HG03103 (cell line): ENCODE measurements around the gene TNS1.

Experiments used
- ATAC-seq: cut with Tn5 transposase; IDR thresholded peaks from one replicate; pipeline ENCODE4 v1.9.1; 2021; ENCODE audit warnings: low read depth; ENCODE audit not compliant: unreplicated experiment

Gene TNS1

DNA sequence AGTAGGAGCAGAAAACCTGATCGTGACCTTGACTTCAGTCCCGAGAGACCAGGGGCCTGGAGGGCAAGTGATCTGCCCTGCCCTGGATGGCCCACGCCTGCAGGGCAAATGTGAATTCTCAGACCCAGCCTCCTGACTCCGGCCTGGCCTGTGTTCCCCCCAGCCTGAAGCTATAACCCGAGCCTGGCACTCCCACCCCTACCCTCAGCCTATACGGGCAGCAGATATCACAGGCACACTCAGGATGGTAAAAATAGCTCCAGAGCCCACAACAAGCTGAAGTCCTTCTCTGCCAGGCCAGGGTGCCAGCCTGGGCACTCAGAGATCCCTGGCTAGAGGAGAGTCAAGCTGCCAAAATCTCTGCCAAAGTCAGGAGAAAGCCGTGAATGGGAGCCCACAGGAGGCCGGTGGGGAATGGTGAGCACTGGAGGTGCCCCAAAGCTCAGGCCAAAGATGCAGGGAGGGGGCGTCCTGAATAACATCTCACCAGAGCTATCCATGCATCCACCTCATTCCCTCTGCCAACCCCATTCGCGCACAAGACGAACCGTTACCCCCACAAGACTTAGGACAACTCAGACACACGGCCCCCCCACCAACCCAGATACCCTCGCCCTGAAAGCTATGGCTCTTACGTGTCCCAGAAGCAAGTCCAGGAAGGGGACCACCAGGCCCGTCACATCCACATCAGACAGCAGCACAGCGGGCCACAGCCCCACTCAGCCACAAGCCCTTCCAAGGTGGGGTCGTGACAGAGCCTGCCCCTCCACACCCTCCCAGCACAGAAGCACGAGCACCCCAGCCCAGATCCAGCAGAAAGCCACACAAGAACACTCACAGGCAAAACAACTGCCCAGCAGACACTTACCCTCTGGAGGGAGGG is 144.9 kb downstream of the TNS1 start:
- ATAC-seq: no peak

DNA sequence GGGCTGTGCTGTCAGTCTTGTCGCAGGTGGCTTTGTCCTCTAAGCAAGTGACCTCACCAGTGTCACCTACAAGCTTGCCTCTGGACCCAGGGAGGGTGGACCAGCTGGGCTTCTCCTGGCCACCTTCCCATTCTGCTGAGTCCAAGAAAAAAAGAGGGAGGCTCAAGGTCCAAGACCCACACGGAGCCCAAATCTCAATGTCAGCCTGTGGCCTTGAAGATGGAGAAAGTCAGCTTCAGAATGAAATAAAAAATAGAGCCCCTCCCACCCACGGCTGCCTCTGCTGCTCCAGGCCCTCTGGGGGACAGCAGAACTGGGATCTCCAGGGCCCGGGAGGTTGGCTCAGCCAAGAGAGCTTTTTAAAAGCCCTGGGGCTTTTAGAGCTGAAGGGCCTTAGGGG is 145.9 kb downstream of the TNS1 start:
- ATAC-seq: no peak

DNA sequence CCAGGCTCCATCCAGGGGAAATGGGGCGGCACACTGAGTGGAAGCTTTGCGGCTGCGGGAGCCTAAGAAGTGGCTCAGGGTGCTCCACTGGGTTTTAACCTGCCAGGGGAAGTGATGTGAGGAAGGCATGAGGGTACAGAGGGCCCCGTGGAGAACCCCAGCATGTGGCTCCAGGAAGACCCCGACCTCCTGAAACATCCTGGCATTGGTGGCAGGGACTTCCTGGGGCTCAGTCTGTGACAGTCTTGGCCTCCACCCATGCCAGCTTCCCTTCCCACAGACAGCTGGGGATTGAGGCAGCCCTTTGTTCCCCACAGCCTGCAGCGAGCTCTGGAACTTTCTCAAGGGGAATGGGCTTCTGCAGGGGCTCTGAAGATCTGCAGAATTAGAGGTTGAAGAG is 146.6 kb downstream of the TNS1 start:
- no peak for ATAC-seq

DNA sequence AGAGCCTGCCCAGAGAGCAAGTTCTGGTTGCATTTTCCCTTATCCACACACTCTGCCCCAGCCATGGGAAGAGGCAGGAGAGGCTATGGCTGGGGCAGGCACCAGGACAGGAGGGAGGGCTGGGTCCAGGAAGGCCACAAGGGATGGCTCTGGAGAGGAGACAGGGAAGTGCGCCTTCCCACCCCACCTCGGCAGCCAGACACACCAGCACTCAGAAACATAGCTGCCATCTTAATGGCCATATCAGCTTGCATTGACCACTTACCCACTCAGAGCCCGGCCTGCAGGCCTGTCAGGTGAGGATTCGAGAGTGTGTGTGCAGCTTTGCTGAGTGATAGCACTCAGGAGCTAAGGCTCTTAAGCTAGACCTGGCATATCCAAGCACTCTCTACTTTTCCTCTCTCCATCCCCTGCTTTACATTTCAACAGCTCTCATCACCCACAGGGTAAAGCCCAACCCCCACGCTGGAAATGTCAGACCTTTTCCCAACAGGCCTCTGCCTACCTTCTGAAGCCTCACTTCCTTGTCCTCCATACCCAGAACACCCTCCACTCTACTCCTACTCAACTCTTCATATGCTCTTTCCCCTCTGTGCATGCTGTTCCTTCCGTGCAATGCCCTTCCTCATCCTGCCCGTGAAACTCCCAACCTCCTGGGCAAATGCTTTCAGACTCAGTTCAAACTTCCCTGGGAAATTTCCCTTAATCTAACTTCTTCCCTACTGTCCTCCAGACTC is 147.9 kb downstream of the TNS1 start:
- no peak for ATAC-seq

DNA sequence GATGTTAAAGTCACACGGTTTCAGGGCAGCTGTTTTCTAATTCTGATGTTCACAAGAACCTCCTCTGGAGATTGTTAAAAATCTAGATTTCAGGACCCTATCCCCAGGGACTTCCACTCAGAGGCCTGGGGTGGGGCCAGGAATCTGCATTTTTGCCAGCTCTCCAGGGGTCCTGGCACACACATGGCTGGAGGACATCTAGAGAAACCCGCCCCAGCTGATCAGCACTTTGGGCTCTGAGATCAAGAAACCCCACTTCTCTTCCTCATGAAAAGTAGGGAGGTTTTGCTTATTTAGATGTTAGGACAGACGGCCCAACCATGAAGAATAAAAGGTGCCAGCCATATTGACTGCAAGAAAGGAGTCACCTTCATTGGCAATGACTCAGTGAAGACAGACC is 148.8 kb downstream of the TNS1 start:
- ATAC-seq: no peak

DNA sequence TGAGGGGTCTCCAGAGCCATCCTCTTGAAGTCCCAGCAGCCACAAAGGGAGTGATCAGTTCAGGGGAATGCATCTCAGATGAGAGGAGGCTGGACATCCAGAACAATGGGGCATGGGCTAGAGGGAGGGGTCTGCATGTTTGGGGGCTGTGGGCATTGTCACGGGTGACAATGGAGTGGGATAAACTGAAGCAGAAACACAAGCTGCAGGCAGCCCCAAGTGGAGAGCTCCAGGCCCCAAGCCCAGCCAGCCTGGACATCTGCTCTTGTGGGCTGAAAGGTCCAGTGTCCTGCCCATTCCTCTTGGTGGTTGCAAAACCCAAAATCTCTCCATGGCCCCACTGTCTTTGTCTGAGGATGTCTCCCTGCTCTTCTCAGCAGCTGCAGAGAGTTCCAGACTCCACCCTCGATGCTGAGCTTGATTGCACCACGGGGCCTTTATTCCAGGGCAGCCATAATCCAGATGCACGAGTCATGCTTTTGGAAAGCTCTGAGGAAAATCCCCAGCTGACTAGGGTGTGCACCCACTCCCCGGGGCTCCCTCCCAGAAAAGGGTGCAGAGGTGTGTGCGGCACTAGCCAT is 149.4 kb downstream of the TNS1 start:
- no peak for ATAC-seq

DNA sequence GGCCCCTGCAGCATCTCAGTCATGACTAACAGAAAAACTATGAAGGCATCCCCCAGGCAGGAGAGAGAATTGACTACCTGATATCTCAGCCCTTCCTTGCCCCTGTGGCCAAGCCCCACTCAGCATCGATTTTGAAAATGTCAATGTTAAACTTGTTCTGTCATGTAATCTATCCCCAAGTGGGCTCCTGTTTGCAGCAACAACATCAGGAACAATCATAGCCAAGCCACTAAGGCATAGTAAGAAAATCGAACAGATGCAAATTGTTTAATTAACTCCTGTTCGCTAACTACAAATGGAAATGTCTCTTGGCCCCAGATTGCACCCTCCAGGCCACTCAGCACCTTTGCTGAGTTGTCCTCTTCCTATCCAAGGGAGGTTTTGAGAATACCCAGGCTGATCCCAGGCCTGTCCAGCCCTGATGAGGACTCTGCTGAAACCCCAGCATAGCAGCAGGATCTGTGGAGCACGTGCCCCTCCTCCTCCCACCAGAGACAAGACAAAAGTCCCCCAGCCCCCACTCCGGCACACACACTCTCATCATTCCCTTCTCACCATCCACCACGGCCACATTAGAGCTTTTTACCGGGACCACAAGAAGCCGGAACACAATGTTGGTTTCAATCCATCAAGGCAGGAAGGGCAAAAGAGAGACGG is 150.1 kb downstream of the TNS1 start:
- no peak for ATAC-seq

DNA sequence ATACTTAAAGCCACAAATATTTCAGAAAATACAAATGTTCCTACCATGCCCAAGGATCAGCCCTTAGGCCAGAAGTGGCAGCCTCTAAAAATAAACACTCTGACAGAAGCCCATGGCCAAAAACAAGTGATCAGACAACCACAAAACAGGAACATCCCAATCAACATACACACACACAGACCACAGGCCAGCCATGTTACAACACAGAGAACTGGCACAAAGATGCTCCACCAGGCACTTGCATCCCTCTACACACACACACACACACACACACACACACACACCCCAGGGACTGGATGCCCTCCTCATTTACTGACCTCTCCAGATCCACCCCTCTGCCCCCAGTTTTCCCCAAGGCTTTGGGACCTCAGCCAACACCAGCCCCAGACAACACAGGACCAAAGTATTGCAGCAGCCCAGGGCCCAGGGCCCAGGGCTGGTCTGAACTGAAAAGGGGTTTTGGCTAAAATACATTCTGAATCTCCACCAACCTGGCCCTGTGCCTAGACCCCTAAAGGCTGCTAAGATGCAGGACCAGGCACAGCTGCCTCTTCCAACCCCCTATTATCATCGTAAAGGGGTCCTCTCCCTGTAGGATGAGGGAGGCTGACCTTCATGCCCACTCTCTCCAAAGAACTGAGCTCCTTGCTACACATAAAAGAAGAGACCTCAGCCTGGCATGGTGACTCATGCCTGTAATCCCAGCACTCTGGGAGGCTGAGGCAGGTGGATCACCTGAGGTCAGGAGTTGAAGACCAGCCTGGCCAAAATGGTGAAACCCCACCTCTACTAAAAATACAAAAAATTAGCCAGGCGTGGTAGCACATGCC is 151.4 kb downstream of the TNS1 start:
- no peak for ATAC-seq

DNA sequence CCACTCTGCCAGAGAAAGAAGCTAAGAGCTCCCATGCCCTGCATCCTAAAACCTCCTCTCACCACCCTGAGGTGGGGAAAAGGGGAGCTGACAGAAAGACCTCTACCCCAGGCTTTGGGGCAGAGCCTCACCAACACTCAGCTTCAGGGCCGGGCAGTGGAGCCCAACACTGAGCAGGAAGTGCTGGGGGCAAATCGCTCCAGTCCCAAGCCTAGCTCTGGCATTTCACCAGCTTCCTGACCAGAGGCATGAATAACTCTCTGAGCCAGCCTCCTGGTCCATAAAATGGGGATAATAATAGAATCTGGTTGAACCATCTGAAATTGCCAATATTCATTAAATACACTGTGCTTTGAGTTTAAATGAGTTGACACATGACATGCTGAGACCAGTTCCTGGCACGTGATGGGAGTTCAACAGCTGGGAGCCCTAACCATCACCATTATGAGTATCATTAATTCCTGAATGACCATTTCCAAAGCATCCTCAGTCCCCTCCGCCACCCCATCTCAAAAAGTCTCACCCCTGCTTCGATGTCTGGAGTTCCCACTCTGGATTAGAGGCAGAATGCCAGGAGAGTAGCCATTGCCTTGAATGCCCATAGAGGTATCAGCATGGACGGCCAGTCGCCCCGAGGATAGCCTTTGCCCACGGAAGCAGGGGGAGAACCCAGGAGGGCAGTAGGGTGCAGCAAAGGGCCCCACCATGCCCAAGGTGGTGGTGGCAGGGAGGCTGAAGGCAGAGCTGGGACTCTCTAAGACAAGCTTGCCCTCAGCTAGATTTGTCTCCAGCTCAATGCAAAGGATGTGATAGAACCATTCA is 153.4 kb downstream of the TNS1 start:
- no peak for ATAC-seq

DNA sequence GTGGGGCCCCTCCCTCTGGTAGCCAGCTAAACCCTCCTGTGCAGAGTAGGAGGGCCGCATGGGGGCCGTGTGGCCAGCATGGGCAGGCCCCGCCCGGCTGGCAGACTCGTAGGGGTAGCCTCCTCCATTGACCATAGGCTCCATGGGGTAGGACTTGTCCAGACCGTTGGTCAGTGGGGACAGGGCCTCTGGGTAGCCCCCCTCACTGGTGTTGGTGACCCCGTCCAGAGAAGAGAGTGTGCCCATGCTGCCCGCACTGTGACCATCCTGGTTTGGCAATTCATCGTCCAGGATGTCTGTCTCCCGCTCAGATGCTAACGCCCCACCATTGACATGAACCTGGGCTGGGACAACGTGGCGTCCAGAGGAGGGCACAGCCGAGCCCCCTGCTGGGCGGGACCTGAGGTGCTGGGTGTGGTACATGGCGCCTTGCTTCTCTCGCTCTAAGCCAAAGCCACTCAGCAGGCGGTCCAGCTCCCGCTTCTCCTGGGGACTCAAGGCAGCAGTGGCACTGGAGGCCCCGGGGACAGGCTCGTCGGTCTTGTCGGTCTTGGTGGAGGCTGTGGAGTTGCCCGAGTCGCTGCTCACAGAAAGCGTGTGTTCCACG is 154.3 kb downstream of the TNS1 start:
- ATAC-seq: no peak

DNA sequence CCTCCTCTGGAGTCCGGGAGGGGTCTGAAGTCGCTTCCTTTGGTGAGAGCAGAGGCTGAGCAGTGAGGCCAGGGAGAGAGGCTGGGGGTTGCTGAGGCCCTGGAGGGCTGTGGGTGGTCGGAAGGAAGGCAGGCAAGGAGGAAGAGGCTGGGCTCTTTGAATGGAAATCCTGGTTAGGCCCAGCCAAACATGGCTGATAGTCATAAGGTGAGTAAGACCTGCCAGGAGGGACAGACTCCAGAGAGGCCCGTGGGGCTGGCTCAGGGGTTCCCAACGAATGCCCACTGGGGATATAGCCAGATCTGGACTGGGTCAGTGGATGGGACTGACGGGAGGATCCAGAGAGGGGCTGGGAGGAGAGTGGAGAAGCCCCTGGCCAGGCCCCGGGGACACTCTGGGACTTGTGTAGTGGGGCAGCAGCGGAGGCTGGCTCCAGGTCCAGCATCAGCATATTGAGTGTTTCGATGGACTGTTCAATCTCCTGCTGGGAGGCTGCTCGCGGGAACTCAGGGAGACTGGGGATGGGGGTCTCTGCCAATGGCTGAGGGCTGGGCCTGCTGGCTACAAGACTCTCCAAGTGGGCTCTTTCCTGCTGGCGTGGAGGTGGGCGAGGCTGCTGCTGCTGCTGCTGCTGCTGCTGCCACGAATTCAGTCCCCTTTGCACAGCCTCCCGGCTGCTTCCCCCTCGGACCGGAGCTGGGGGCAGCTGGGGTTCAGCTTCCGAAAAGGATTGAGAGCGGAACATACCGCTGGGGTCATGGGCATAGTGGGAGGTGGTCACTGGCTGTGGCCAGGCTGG is 155.0 kb downstream of the TNS1 start:
- ATAC-seq: no peak

DNA sequence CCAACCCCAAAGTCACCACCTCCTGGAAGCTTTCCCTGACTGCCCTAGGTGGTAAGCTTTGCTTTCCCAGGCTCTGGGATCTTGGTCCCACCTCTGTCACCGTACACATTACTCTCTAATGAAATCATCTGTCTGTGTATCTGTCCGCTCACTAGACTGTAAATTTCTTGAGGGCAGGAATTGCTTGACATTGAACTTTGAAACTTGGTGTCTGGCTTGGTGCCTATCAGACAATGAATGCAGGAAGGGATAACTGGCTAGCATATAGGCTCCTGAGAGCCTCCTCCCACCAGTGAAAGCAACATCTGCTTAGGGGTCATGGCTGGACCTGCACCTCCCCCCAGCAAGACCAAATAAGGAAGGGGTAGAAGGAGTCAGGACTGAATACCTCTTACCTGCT is 155.7 kb downstream of the TNS1 start:
- ATAC-seq: no peak

DNA sequence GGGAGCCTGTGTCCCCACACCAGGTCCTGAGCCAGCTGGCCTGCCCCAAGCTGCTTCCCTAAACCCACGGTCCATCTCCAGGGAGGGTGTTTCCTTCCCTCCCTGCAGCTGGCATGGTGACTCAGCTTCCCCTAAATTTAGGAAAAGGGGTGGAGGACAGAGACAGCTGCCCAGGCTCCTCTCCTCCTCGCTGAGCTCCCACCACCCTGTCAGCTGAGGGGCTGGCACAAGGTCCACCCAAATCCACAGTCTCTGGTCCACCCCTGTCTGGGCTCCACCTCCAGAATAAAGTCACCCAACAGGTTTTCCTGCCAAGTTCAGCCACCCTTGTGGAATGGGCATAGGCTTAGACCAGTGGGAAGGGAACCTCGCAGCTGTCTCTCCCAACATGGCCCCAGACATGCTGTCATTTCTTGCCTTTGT is 156.5 kb downstream of the TNS1 start:
- ATAC-seq: no peak

DNA sequence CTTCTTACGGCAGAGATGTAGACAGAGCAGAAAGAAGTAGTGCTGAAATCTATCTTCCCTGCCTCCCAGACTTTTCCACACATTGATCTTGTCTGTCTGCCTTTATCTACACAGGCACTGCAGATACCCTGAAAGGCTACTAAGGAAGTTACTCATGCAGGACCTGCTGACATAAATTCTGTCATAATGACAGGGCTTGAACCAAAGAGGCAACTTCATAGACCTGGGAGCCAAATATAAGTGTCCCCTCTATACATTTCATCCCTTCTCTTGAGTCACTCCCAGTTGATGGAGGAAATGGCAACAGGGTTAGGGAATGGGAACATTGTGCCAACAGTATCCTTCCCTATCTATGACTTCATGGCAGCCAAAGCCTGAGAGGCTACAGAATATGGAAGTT is 157.5 kb downstream of the TNS1 start:
- ATAC-seq: no peak

DNA sequence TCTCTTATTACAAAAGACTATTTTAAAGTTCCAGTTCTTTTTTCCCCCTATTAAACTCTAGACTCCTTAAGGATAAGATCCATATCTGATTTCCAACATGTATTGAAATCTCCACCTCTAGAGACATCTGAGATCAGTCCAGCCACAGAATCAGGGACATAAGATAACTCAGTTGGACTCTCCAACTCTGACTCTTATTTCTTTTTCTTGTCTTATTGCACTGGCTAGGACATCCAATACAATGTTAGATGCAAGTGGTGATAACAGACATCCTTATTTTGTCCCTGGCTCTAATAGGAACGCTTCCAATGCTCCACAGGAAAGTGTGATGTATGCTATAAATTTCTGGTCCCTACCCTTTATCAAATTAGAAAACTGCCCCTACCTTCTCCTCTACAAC is 158.1 kb downstream of the TNS1 start:
- ATAC-seq: no peak

DNA sequence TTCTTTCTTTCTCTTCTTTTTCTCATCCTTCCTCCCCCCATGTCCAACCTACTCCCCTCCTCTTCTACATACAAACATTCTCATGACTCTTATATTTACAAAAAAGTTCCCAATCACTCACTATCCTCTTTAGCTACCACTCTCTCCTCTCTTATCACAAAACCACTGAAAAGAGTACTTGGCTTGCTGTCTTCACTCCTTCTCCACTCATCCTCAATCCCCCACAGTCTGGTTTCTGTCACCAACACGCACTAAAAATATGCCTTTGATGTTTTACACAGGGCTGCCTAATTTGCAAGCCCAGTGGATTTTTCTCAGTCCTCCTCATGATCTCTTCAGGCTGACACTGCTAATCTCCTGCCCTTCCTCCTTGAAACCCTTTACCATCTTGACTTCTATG is 159.5 kb downstream of the TNS1 start:
- ATAC-seq: no peak

DNA sequence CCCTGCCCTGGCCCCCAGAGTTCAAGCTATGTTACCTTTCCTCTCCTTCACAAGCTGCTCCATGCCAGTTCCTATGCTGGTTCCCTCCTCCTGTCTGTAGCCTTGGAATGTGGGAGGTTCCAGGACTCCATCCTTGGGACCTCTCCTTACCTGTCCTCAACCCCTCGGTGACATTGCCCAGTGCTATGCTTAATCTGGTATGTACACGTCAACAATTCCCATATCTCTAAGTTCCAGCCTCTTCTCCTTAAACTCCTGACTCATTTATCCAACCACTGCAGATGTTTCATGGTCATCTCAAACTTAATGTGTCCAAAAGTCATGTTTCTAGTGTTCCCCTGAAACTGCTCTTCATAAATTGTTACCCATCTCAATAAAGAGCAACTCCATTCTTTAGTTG is 160.8 kb downstream of the TNS1 start:
- no peak for ATAC-seq

DNA sequence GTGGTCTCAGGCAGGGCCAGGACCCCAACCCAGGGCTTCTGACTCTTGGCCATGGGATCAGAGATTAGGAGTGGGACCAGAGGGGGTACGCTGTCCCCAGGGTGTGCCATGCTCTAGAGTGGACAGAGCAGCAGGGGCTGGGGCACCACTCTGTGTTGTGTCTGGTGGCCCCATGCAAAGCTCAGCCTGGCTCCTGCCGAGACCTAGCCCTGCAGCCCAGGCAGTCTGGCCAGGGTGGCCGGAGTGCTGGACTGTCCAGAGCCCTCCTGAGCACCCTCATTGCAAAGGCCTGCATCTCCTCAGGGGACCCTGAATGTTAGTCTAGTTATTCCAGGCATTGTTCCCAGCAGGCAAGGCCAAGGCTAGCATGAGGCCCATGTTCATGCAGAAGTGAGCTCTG is 162.3 kb downstream of the TNS1 start:
- no peak for ATAC-seq
